Limb (tissue), 2 donors: Measurements from ENCODE around the gene STARD3.
A peak's percentile ranks its signal among the peaks of the same experiment; 100 is the strongest.

Experiments
- DNase-seq, 2 donors: peaks; one replicate each; pipeline ENCODE4 v3.0.0-alpha.2; 2016; ENCODE audit errors: extremely low spot score in 2 of 2

Gene STARD3

DNA sequence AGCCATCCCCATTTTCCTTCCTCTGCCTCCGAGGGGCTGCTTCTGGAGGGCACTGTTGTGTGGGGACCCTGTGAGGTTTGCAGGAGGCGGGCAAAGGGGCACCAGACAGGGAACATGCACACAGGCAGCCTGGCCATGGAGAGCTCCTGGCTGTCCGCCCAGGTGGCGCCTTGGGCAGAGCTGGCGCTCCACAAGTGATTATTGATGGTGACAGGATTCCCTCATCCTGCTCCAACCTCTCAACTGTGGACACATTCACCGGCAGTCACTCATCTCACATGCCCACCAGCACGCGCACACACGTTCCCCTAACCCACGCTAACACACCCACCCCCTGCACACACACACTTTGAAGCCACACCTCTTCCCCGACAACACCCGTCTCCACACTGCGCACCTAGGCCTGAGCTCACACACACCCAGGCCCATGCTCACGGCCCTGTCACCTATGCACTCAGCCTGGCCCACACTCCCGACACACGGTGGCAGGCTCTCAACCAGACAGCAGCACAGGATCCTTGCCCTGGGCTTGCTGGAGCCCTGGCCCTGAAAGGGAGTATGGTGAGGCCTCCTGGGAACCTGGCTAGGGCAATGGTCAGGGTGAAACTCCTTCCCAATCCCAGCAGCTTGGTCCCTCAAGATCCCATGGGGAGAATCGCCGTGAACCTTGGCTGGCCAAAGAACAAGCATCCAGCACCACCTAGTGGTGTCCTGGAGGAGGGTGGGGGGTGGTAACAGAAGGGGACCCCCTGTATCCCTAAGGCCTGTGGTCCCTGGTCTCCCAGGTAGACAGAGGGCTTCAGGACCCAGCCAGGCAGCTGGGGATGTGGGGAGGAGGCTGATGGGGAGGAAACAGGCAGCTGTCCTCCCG, 34.9 kb downstream of the STARD3 start:
- DNase-seq, result no peak

GRCh38 chr17:39672522-39673334, 35.8 kb downstream of the STARD3 start:
- no peak for DNase-seq

DNA sequence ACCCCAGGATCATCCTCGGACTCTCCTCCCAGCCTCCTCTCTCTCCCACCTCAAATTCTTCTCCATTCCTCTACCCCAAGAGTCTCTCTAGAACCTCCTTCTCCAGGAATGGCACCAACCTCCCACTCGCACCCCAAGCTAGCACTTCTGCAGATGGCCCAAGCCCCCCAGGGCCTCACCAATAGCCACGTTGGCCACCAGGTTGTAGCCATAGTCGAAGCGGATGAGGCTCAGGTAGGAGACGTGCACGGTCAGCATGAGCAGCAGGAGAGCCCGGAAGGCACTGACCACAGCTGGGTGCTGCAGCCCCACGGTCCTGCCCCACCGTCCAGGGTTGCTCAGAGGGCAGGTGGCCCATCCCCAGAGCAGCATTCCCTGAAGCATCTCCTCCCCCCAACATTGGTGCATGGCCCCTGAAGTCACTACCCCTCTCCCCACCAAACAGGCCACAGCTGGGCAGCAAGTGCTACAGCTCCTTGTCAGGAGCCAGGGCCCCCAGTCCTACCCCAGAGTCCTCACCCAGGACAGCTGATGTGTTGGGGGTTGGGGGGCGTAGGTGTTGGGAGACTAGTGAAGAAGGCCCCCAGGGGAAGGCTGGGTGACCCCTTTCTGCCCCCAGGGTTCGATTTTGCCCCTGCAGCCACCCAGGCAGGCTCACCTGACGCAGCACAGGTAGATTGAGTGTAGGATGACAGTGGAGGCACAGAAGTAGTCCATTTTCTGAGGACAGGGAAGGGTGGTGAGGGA, 36.6 kb downstream of the STARD3 start:
- no peak for DNase-seq

DNA sequence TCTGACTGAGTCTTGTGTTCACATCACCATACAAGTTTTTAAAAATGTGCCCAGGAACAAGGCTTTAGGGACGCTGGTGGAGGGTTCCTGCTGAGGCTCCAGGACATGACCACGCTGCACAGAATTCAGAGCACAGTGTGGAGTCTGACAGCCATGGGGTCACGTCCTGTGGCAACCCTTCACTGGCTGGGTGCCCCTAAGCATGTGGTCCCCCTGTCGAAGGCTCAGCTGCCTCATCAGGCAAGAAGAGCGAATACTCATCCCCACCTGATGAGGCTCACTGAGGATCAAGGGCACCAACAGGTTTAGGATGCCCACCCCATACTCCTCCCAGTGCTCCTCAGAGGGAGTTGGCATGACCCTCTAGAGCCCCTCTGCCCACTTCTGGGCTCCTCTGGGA, 37.2 kb downstream of the STARD3 start:
- no peak for DNase-seq

DNA sequence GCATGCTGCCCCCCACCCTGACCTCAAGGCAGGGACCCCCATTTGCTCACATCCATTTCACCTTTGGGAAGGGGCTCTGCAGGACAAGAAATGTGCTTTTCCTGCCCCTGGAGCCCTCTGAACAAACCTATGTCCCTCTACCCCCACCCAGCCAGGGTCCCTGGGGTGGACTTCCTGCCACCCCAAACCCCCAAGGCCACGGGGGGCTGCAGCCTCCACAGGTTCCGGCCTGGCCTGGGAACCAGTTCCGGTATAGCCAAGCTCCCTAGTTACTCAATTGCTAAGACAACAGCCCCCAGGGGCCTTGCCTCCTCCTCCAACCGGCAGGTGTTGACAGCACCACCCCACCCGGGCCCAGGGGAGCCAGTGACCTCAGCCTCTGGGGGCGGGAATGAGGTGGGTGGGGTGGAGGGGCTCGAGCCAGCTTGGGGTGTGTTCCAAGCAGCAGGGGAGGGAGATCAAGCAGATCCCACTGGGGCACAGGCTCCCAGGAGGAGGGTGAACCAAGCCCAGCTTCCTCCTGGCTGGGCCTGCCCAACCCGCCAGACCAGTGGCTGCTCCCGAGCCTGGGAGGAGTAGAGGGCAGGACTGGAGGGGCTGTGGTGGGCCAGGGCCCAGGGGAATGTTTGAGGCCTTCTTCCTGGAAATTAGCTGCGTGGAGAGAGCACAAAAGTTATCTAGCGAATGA, 37.9 kb downstream of the STARD3 start:
- no peak for DNase-seq

DNA sequence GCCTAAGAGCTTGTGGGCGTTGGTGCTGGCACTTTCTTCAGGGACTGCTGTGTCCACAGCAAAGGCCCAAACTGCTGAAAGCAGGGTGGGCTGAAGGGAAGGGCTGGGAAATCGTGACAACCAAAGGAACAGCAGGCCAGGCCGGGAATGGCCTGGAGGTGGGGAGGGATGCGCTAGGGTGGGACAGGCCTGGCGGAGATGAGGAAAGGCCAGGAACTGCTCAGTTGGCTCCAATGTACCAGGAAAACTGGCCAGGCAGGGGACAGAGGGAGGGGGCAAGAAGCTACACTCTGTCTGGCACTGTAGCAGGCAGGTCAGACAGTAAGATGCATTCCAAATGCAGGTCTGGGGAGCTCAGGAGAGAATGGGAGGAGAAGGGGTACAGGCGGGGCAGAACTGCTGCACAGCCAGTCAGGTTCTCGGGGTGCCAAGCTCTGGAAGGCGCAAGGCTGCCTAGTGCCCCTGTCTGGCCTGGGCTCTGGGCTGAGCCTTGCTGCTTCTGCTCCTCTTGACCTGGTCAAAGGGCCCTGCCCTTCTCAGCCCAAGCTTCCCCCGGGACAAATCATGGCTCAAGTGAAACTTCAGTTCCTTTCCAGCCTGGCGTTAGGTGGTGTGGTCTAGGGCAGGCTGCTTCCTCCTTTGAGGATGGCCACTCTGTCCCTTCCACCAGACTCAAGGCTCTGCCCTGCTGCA, 38.6 kb downstream of the STARD3 start:
- no peak for DNase-seq

- DNase-seq, result no peak
These were observed 39.4 kb downstream of the STARD3 start for GRCh38 chr17:39676198-39676819.

DNA sequence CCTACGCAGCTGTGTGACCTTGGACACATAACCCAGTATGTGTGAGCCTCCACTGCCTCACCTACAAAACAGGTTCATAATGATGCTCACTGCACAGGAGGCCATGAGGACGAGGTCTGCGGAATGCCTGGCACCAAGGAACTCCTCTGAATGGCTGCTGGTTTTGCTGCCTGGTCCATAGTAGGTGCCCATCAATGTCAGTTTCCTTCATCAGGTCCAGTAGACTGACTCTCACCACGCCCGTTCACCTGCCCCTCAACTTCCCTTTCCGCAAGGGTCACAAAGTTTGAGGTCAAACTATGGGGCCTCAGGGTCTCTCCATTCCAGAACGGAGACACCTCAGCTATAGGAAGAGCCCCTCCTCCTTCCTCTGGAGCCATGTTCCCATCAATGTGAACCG, 40.1 kb downstream of the STARD3 start:
- no peak for DNase-seq

DNA sequence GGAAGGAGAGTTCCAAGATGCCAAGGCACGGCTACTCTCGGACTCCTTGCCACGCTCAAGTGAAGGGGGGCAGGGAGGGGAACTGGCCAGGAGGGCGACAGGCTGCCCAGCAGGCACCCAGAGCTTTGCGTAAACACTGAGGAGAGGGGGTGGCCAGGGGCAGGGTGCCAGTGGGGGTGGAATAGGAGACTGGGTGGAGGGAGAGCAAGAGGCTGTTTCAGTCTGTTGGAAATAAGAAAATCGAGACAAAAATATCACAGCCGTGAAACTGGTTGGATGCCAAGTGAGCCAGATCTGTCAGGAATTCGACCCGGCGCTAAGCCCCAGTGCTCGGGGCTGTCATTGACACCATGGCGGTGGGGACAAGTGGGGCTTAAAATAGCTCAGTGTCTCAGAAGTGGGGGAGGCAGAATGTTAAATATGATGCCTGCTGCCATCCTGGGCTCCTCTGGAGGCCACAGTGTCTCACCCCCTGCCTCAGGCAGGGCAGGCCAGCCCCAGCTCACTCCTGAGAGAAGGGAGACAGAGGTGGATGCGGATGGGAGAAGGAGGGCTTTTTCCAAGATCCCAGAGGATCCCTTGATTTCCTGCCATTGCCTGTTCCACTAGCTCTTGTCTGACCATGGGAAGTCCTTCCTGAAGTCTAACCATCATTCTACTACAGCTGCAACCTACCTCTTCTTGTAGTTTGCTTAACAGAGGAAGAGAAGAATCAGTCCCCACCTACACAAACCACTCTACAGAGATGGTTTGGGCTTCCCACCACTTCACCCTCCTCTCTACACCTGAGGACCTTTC, 40.8 kb downstream of the STARD3 start:
- DNase-seq, result peak; percentile 65 to 74

DNA sequence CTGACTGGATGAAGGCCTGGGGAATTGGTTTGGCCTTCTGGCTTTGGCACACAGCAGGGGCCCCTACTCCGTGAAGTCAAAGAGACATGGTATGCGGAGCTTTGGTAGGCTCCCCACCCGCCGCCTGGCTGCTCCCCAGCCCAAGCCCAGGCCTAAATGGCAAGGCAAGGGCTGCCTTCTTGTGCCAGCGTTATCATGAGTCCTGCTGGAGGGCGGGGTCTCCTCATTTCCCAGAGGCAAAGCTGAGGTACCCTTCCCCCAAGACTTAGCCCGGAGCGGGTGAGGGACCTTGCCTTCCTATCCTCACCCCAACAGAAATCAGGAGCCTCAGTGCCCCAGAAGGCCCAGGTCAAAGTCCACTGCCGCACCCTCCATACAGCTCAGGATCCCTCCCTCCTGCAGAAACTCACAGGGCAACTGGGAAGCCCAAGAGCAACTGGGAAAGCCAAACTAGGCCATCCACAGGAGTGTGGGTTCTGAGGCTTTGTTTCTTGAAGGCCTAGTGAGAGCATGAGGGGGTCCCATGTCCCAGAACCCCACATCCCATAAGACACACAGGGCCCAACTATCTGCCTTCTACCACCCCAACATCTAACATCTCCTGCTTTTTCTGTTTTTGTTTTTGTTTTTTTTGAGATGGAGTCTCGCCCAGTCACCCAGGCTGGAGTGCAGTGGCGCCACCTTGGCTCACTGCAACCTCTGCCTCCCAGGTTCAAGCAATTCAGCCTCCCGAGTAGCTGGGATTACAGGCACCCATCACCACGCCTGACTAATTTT, 41.6 kb downstream of the STARD3 start:
- no peak for DNase-seq

DNA sequence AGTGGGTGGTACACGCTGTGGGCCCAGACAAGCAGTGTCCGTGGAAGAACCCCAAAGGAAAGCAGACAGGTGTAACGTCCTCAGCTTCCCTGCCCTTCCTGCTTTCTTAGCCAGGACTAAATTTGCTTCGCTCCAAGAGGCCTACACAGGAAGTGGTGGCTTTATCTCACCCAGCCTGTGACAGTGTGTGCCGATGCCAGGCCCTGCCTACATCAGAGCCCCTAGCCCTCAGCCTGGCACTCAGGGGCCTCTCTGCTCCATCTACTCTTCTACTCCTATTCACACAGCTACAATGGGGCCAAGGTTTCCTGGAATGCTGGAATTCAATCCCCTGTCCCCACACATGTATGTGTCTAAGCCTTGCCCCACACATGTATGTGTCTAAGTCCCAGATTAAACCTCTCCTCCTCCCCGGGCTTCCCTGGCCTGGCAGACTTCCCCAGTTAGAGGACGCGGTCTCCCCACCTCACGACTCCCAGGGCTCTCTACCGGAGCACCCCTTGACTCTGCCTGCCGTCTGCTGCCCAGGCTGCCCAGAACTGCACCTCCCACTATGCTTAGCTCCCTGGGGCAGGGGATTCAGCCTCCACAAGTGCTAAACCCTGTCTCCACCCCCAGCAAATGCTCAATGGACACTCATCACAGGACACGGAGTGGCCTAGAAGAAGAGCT, 42.7 kb downstream of the STARD3 start:
- DNase-seq, result no peak

GRCh38 chr17:39683295-39683939, 46.5 kb downstream of the STARD3 start:
- no peak for DNase-seq

DNA sequence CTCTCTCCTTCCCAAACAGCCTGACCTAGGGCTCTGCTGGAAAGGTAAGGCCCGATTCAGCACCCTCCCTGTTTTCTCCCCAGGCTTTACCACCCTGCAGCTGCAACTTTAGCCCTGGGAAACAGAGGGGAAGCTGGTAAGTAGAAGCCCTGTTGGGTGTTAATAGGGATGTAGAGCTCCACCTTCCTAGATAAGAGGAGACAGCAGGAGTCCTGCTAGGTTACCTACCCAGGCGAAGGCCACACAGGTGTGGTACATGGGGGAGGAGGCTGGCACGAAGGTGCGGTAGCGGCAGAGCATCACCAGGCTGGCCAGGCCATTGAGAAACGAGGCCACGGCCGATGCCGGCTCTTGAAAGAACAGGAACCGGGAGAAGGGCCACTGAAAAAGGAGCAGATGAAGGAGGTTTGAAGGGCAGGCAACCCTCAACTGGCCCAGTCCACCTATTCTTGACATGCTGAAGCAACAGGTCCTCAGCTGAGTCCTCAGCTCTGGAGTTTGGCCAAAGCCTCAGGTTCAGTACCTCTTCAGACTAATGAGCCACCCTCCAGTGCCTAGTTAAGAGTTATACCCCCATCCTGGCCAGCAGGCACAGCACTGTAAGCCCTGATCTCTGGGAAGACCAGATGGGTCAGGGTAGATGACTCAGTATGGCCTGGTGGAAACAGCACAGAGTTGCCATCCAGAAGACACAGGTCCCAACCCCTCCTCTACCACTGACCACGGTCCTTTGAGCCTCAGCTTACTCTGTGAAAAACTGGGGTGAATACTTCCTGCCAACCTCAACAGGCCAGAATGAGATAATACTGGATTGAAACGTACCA, 47.6 kb downstream of the STARD3 start:
- no peak for DNase-seq

DNA sequence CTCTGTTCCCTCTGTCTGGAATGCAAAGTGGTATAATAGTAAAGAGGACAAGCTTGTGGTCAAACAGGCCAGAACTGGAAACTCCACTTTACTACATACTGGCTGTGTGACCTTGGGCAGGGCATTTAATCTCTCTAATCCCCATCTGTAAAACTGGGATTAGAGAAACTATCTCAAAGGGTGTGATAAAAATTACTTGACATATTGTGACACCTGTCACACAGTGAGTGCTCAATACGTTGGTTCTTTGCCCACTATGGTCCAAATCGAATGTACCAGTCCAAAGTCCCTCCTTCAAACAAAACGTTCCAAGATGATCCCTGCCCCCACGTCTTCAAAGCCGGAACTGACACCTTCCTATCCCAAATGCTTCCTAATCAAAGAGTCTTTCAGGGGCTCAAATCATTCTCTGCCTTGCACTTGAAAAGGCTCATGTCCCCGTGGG, 50.2 kb downstream of the STARD3 start:
- no peak for DNase-seq

DNA sequence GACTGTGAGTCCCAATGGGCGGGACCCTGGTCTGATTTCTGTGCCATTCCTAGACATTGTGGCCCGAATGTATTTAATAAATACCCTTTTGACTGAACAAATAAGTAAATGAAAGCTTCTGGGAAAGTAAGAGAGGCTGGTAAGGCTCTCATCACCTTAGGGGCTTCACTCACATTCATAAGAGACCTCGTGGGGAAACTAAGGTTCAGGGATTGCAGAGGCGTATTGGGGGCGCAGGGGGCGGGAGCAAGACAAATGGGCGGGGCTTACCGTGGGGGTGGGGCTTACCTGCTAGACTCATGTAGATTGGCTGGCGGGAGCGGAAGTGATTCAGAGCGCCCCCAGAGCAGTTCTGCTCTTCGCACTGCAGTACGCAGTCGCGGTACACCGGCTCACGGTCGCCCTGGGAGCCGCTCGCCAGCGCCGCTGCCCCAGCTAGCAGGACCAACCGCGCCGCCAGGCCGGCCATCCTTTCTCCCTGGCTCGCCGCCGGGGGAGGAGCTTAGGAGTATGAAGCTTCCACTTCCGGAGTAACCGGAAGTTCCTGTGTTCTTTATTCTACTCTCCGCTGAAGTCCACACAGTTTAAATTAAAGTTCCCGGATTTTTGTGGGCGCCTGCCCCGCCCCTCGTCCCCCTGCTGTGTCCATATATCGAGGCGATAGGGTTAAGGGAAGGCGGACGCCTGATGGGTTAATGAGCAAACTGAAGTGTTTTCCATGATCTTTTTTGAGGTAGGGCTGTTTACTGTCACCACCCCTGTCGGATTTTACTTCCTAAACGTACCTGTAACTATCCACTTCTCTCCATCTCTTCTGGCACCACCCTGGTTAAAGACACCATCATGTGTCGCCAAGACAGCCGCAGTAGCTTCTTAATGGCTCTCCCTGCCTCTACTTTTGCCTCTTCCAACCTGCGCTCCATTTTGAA, 50.9 kb downstream of the STARD3 start, which contains the start of gene PGAP3:
Gene PGAP3 (minus strand): TSS at position 512 of the 929 bp plus-strand sequence. CDS start 43 bp downstream, at position 469.
- peak; percentile 91 to 93 for DNase-seq
